HUES48 (cell line): Measurements from ENCODE around the gene CTNNB1.

Source experiments
- H3K27ac ChIP-seq: one replicate; pipeline ENCODE4 v1.7.0; 2013; ENCODE audit warnings: low read depth, low read length, inconsistent platforms
- H3K27me3 ChIP-seq: 2 replicates; pipeline ENCODE4 v1.6.1; 2013; ENCODE audit warnings: mild to moderate bottlenecking, low read length; ENCODE audit not compliant: control insufficient read depth, insufficient read depth
- H3K36me3 ChIP-seq: 2 replicates; pipeline ENCODE4 v1.6.1; 2013; ENCODE audit warnings: low read length; ENCODE audit not compliant: control insufficient read depth, insufficient read depth
- H3K4me1 ChIP-seq: 2 replicates; pipeline ENCODE4 v1.6.1; 2013; ENCODE audit warnings: mild to moderate bottlenecking, low read length; ENCODE audit not compliant: control insufficient read depth, insufficient read depth
- H3K4me3 ChIP-seq: 2 replicates; pipeline ENCODE4 v1.5.1; 2013; ENCODE audit warnings: mild to moderate bottlenecking, low read depth, low read length
- H3K9ac ChIP-seq: 2 replicates; pipeline ENCODE4 v1.6.1; 2013; ENCODE audit warnings: mild to moderate bottlenecking, low read depth, low read length, moderate library complexity
- H3K9me3 ChIP-seq: 2 replicates; pipeline ENCODE4 v1.6.1; 2013; ENCODE audit warnings: low read length; ENCODE audit not compliant: control insufficient read depth, insufficient read depth

Gene CTNNB1

GRCh38 chr3:41192885-41193284, 6.4 kb upstream of the CTNNB1 start:
- H3K9me3 ChIP-seq: no peaks in the 10 kb centered on the region
- no peak overlapping the region for H3K9ac ChIP-seq
- no peaks in the 10 kb centered on the region for H3K27me3 ChIP-seq
- H3K4me3 ChIP-seq: no peak overlapping the region
- no peaks in the 10 kb centered on the region for H3K36me3 ChIP-seq
- H3K4me1 ChIP-seq: peaks cover under 1% of the 10 kb centered on the region; the same call in 1 of the 2 replicates
- H3K27ac ChIP-seq: no peak overlapping the region

- H3K9me3 ChIP-seq: no peaks in the 10 kb centered on the region
- no peaks in the 10 kb centered on the region for H3K36me3 ChIP-seq
- peaks cover 4% of the 10 kb centered on the region; the same call in 1 of the 2 replicates for H3K4me1 ChIP-seq
- H3K27ac ChIP-seq: no peak overlapping the region
- no peak overlapping the region for H3K4me3 ChIP-seq
- H3K9ac ChIP-seq: no peak overlapping the region
- no peaks in the 10 kb centered on the region for H3K27me3 ChIP-seq
Observed at GRCh38 chr3:41193794-41194539, 5.3 kb upstream of the CTNNB1 start.

- peaks cover 4% of the 10 kb centered on the region; the same call in 1 of the 2 replicates for H3K4me1 ChIP-seq
- H3K9ac ChIP-seq: no peak overlapping the region
- H3K4me3 ChIP-seq: no peak overlapping the region
- no peaks in the 10 kb centered on the region for H3K36me3 ChIP-seq
- no peaks in the 10 kb centered on the region for H3K27me3 ChIP-seq
- H3K27ac ChIP-seq: no peak overlapping the region
- H3K9me3 ChIP-seq: no peaks in the 10 kb centered on the region
Observed at GRCh38 chr3:41194701-41195100, 4.6 kb upstream of the CTNNB1 start.

- no peak overlapping the region for H3K4me3 ChIP-seq
- no peak overlapping the region for H3K27ac ChIP-seq
- no peaks in the 10 kb centered on the region for H3K36me3 ChIP-seq
- H3K27me3 ChIP-seq: no peaks in the 10 kb centered on the region
- H3K9ac ChIP-seq: no peak overlapping the region
- H3K9me3 ChIP-seq: no peaks in the 10 kb centered on the region
- peaks cover 4% of the 10 kb centered on the region; the same call in 1 of the 2 replicates for H3K4me1 ChIP-seq
Observed at GRCh38 chr3:41195946-41196345, 3.4 kb upstream of the CTNNB1 start.

- peaks cover 9% of the 10 kb centered on the region for H3K4me1 ChIP-seq
- no peak overlapping the region for H3K27ac ChIP-seq
- H3K36me3 ChIP-seq: no peaks in the 10 kb centered on the region
- no peaks in the 10 kb centered on the region for H3K27me3 ChIP-seq
- H3K4me3 ChIP-seq: no peak overlapping the region
- H3K9me3 ChIP-seq: no peaks in the 10 kb centered on the region
- no peak overlapping the region for H3K9ac ChIP-seq
Observed at GRCh38 chr3:41196499-41197410, 2.5 kb upstream of the CTNNB1 start.

- H3K4me3 ChIP-seq: peak overlapping the region; percentile 98
- H3K9ac ChIP-seq: no peak overlapping the region
- H3K27ac ChIP-seq: no peak overlapping the region
- H3K9me3 ChIP-seq: no peaks in the 10 kb centered on the region
- no peaks in the 10 kb centered on the region for H3K27me3 ChIP-seq
- H3K36me3 ChIP-seq: no peaks in the 10 kb centered on the region
- H3K4me1 ChIP-seq: peaks cover 22% of the 10 kb centered on the region
Observed at GRCh38 chr3:41198046-41198445, 1.3 kb upstream of the CTNNB1 start.

- peak overlapping the region; percentile 98 for H3K27ac ChIP-seq
- H3K4me3 ChIP-seq: peak overlapping the region; percentile 98
- no peaks in the 10 kb centered on the region for H3K36me3 ChIP-seq
- peak overlapping the region; percentile 99; the same call in 1 of the 2 replicates for H3K9ac ChIP-seq
- H3K4me1 ChIP-seq: peaks cover 26% of the 10 kb centered on the region
- no peaks in the 10 kb centered on the region for H3K9me3 ChIP-seq
- H3K27me3 ChIP-seq: no peaks in the 10 kb centered on the region
Observed at GRCh38 chr3:41198526-41198925, 779 bp upstream of the CTNNB1 start.

GRCh38 chr3:41199866-41200668, 762 bp downstream of the CTNNB1 start:
- Histone ChIP-seq H3K27me3 (no peaks in the 10 kb centered on the region), H3K9ac (peak overlapping the region; percentile 99), H3K9me3 (no peaks in the 10 kb centered on the region), H3K27ac (peak overlapping the region; percentile 98), H3K4me1 (peaks cover 42% of the 10 kb centered on the region), H3K36me3 (no peaks in the 10 kb centered on the region), H3K4me3 (peak overlapping the region; percentile 98)

- H3K27me3 ChIP-seq: no peaks in the 10 kb centered on the region
- H3K27ac ChIP-seq: peak overlapping the region; percentile 60
- peak overlapping the region; percentile 96 for H3K4me3 ChIP-seq
- H3K4me1 ChIP-seq: peaks cover 46% of the 10 kb centered on the region
- H3K9ac ChIP-seq: peak overlapping the region; percentile 36; the same call in 1 of the 2 replicates
- no peaks in the 10 kb centered on the region for H3K36me3 ChIP-seq
- H3K9me3 ChIP-seq: no peaks in the 10 kb centered on the region
Observed at GRCh38 chr3:41200669-41201021, 1.3 kb downstream of the CTNNB1 start.

GRCh38 chr3:41202075-41202833, 2.9 kb downstream of the CTNNB1 start:
- peak overlapping the region; percentile 80 for H3K27ac ChIP-seq
- H3K9me3 ChIP-seq: no peaks in the 10 kb centered on the region
- peaks cover 62% of the 10 kb centered on the region for H3K4me1 ChIP-seq
- H3K9ac ChIP-seq: no peak overlapping the region
- H3K36me3 ChIP-seq: no peaks in the 10 kb centered on the region
- peak overlapping the region; percentile 96 for H3K4me3 ChIP-seq
- no peaks in the 10 kb centered on the region for H3K27me3 ChIP-seq
